Measurements from ENCODE around the gene ALDH4A1.
A peak's percentile ranks its signal among the peaks of the same experiment; 100 is the strongest.

Gene ALDH4A1

DNA sequence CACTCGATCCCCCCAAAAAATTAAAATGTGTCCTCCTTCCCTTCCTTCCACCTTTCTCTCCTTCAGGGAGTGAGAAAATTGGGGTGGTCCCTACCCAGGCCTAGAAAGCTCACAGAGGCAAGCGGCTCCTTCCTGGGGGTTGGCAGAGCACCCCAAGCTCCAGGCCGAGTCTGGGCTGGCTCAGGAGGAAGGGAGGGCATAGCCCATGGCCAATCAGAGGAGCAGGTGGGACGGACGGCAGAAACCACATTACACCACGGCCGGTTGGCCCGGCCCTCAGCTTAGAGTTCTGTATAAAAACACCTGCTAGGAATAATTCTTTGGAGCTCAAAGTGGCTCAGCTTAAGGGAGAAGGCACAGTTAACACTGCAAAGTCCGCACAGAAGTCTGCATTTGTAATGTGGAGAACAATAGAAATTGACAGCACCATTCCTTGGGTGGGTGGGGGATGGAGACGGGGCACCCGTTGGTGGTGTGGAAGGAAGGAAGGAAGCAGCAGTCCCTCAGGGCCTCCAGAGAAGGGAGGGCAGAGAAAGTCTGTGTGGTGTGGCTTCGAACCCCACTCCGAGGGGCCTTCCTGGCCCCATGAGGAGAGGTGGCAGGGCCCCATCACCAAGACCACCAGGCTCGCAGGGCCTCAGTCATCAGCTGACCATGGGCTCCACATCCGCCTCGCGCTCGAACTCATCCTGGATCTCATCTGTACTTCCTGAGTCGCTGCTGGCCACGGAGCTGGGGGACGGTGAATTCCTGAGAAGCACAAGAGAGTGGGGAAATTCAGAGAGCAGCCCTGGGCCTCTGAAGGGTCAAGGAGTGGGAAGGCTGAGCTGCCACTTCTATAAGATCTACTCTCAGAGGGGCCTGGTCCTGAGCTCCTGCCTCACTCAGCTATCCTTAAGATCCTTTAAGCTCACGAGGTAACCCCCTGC, 5.8 kb upstream of the ALDH4A1 start:
- CTCF ChIA-PET: interaction anchor here (0.7 to 10.6 kb wide), 33 partner anchors 7 to 311 kb away, joined by 3 to 179 read pairs (median 5); partner anchors contain the start of gene IFFO2
- TF ChIP-seq, protein P1, sequence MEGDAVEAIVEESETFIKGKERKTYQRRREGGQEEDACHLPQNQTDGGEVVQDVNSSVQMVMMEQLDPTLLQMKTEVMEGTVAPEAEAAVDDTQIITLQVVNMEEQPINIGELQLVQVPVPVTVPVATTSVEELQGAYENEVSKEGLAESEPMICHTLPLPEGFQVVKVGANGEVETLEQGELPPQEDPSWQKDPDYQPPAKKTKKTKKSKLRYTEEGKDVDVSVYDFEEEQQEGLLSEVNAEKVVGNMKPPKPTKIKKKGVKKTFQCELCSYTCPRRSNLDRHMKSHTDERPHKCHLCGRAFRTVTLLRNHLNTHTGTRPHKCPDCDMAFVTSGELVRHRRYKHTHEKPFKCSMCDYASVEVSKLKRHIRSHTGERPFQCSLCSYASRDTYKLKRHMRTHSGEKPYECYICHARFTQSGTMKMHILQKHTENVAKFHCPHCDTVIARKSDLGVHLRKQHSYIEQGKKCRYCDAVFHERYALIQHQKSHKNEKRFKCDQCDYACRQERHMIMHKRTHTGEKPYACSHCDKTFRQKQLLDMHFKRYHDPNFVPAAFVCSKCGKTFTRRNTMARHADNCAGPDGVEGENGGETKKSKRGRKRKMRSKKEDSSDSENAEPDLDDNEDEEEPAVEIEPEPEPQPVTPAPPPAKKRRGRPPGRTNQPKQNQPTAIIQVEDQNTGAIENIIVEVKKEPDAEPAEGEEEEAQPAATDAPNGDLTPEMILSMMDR (IDR thresholded peaks at IDR 0.05; ENCODE audit: insufficient read depth, low read length, missing control alignments): no peak
- POLR2A ChIA-PET: interaction anchor here (0.8 kb wide), 1 partner anchor 49 kb away, joined by 3 read pairs; no protein-coding TSS in a partner anchor
- H3K4me3 ChIP-seq (ENCODE audit: low read depth, low read length): no peak overlapping the region
- DNase-seq (ENCODE audit: low read depth, low spot score): no peak

DNA sequence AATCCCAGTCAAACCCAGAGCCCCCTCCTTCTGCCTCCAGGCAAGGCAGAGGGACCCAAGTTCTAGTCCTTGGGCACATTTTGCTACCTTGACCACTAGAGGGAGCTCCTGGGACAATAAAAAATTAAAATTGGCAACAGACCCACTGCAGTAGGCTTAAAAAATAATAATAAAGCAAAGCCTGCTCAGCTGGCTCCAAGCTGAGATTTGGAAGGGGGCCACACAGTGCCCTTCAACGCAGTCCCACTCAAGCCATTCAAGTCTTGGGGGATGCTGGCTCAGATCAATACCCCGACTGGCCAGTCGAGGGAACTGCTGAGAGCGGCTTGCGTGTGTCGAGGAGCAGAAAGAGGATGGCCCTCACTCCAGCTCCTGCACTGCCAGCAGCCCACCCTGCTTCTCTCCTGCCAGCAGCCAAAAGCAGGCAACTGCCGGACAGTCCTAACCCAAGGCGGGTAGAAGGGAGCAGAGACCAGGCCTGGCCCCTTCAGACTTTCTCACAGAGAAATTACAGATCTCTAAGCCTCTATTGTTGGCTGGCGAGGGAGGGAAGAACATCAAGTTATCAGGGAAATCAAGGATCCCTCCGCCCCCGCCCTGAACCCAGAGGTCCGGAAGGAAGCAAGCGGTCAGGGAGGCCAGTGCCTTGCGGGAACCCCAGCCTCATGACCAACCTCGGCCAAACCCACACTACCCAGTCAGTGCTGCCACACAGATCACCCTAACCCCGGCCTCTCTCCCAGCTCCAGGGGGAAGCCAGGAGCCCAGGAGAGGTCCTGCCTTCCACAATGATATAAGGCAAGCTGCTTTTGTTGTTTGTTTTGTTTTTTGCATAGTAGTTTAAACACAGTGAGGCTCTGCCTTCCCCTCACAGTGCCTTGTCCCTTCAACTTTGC, 4.9 kb upstream of the ALDH4A1 start:
- no peak overlapping the region for H3K4me3 ChIP-seq (ENCODE audit: low read depth, low read length)
- CTCF ChIA-PET: interaction anchor here (0.7 to 10.6 kb wide), 52 partner anchors 8 to 334 kb away, joined by 3 to 179 read pairs (median 5); partner anchors contain the start of gene IFFO2
- POLR2A ChIA-PET: interaction anchor here (0.8 kb wide), 1 partner anchor 42 kb away, joined by 3 read pairs; no protein-coding TSS in a partner anchor
- no peak for DNase-seq (ENCODE audit: low read depth, low spot score)
- TF ChIP-seq, protein P1 (IDR thresholded peaks at IDR 0.05; ENCODE audit: insufficient read depth, low read length, missing control alignments): peak; percentile 51

DNA sequence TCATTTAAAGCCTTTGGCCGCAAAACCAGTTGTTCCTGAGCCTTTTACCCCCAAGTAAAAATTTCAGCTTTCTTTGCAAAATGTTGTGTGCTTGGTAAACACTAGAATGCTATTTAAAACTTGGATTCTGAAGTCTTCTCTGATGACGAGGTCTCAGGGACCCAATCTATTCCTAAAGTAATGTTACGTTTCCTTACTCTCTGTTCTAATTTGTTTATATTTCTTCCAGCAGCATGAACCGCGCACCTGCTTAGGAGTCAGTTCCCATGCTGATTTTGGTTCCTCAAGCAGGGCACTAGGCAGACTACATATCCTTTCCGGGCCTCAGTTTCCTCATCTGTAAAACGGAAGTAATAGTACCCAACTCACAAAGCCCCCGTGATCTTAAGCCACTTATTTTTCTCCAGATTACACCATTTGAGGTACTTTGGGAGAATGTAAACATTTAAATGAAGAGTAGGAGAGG, 969 bp upstream of the ALDH4A1 start:
- ChIA-PET POLR2A (interaction anchor here (0.6 to 1.2 kb wide), 4 partner anchors 10 to 69 kb away, joined by 3 read pairs; partner anchors contain the start of gene IFFO2), CTCF (interaction anchor here (0.8 to 8.5 kb wide), 12 partner anchors 12 to 210 kb away, joined by 3 to 117 read pairs (median 4); no protein-coding TSS in a partner anchor)
- TF ChIP-seq, protein P1 (IDR thresholded peaks at IDR 0.05; ENCODE audit: insufficient read depth, low read length, missing control alignments): no peak
- no peak for DNase-seq (ENCODE audit: low read depth, low spot score)
- H3K4me3 ChIP-seq (ENCODE audit: low read depth, low read length): peak overlapping the region; percentile 62

DNA sequence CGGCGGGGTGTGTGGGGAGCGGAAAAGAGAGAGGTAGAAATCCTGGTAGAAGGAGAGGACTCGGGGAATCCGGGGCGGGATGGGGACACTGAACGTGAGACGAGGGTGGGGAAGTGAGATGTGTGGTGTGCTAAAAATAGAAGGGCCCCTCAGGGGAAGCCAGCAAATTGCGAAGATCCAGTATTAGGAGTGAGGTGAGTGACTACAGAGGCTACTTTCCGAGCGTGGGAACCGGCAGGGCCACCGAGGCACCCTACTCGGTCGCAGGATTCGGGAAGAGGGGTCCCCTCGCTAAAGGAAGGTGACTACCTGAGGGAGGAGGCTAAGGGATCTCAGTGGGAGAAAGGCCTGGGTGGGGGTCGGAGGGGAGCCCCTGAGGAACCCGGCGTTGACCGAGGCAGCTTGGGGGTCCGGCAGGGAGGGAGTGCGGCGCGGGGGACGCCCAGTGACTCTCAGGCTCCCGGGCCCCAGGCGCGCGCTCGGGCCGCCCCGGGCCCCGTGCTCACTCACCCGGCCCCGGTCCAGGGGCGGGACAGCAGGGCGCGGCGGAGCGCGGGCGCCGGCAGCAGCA, 318 bp downstream of the ALDH4A1 start:
- TF ChIP-seq, protein P1 (IDR thresholded peaks at IDR 0.05; ENCODE audit: insufficient read depth, low read length, missing control alignments): no peak
- ChIA-PET POLR2A (interaction anchor here (1.0 kb wide), 2 partner anchors 8 to 55 kb away, joined by 3 read pairs; partner anchors contain the start of gene IFFO2), CTCF (interaction anchor here (0.7 to 6.9 kb wide), 11 partner anchors 11 to 179 kb away, joined by 3 to 115 read pairs (median 4); no protein-coding TSS in a partner anchor)
- peak overlapping the region; percentile 83 for H3K4me3 ChIP-seq (ENCODE audit: low read depth, low read length)
- no peak for DNase-seq (ENCODE audit: low read depth, low spot score)

DNA sequence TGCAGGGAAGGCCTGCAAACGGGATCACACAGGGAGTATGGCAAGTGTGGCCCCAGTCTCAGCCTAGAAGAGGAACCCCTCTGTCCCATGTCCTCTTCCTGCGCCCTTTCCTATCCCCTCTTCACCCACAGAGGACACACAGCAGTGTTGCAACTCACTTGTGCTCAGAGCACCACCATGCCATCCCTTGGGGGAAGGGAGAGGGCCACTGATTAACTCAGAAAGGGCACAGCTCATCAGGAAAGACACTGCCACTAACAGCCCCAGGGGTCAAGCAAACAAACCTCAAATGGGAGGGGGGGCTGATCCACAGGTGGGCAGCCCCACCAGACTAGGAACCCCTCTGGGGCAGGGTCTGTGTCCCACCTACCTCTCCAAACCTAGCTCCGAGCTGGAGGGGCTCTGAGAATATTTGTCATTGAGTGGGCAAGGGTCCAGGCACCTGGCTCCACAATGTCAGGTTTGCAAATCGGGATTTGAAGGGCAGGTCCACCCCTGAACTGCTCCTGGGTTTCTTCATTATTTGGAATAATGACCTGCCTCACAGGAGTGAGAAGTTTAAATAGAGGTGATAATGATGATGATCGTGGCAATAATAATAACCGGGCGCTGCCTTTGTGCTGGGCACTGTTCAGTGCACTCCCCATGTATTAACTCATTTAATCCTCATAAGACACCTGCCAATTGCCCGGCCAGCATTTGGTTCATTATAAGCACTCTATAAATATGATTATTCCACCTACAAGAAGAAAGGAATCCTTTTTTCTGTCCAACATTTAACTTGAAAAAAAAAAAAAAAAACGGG, 1.0 kb downstream of the ALDH4A1 start:
- ChIA-PET POLR2A (no interaction called here), CTCF (interaction anchor here (1.1 to 3.3 kb wide), 4 partner anchors 8 to 165 kb away, joined by 3 to 16 read pairs (median 6); no protein-coding TSS in a partner anchor)
- TF ChIP-seq, protein P1 (IDR thresholded peaks at IDR 0.05; ENCODE audit: insufficient read depth, low read length, missing control alignments): no peak
- no peak for DNase-seq (ENCODE audit: low read depth, low spot score)
- H3K4me3 ChIP-seq (ENCODE audit: low read depth, low read length): peak overlapping the region; percentile 83
